OCI-LY7 (cell line): ENCODE data around the gene ALOX5. TPM values are rescaled to one million over a fixed set of nuclear protein-coding genes. Genes with fewer than 3 reads are reported as not detected.

Source experiments
- BruUV-seq: library from RNA; stranded (reverse); fragments of 400-500 nt; replicated peaks from 2 replicates; lab custom pipeline; 2021; lab: Mats Ljungman, UMichigan
- CTCF ChIA-PET: fragments of 300-600 bp; sonication (Branson Sonifier 250); formaldehyde crosslinking; loops from one replicate; lab custom pipeline; 2022; ENCODE audit warnings: antibody characterized with exemption; ENCODE audit not compliant: unreplicated experiment; lab: Charles Lee
- POLR2A ChIA-PET: fragments of 300-600 bp; sonication (Branson Sonifier 250); formaldehyde crosslinking; loops from one replicate; lab custom pipeline; 2022; ENCODE audit warnings: antibody characterized with exemption; lab: Charles Lee
- DNase-seq: peaks from one replicate; pipeline ENCODE4 v3.0.0-alpha.2; 2015; ENCODE audit warnings: low spot score
- H2AFZ ChIP-seq: fragments of 200-600 bp; sonication (generic), shearing (Covaris generic); 2 replicates; pipeline ENCODE4 v1.6.1; 2014; ENCODE audit warnings: mild to moderate bottlenecking, antibody characterized with exemption, low read length, moderate library complexity
- H3K27ac ChIP-seq: fragments of 200-600 bp; sonication (generic); 2 replicates; pipeline ENCODE4 v1.5.1; 2014; ENCODE audit warnings: mixed run types, low read depth, mild to moderate bottlenecking, moderate library complexity, low read length, inconsistent platforms; ENCODE audit not compliant: poor library complexity, severe bottlenecking
- H3K36me3 ChIP-seq: fragments of 200-600 bp; sonication (generic); 2 replicates; pipeline ENCODE4 v1.6.1; 2014; ENCODE audit warnings: mild to moderate bottlenecking, antibody characterized with exemption, low read length, moderate library complexity, mixed read lengths; ENCODE audit not compliant: insufficient read depth
- H3K4me1 ChIP-seq: fragments of 200-600 bp; sonication (generic); 2 replicates; pipeline ENCODE4 v1.5.1; 2014; ENCODE audit warnings: mild to moderate bottlenecking, low read length; ENCODE audit not compliant: insufficient read depth, poor library complexity, severe bottlenecking
- H3K4me2 ChIP-seq: fragments of 200-600 bp; sonication (generic); 2 replicates; pipeline ENCODE4 v1.6.1; 2014; ENCODE audit warnings: mild to moderate bottlenecking, low read length
- H3K4me3 ChIP-seq: fragments of 200-600 bp; sonication (generic); 2 replicates; pipeline ENCODE4 v1.5.1; 2014; ENCODE audit warnings: mild to moderate bottlenecking, low read depth, low read length; ENCODE audit not compliant: poor library complexity, severe bottlenecking
- H3K79me2 ChIP-seq: fragments of 200-600 bp; sonication (generic); 2 replicates; pipeline ENCODE4 v1.6.1; 2016; ENCODE audit warnings: low read depth, mild to moderate bottlenecking, low read length, moderate library complexity, mixed read lengths; ENCODE audit not compliant: insufficient read depth
- H3K9me2 ChIP-seq: fragments of 200-600 bp; sonication (generic); 2 replicates; pipeline ENCODE4 v1.6.1; 2016; ENCODE audit warnings: mild to moderate bottlenecking, low read length, mixed read lengths; ENCODE audit not compliant: insufficient read depth
- H3K9me3 ChIP-seq: fragments of 200-600 bp; sonication (generic); 2 replicates; pipeline ENCODE4 v1.6.1; 2014; ENCODE audit warnings: mild to moderate bottlenecking, mixed run types, low read length, mixed read lengths
- H4K20me1 ChIP-seq: fragments of 200-600 bp; sonication (generic); 2 replicates; pipeline ENCODE4 v1.6.1; 2014; ENCODE audit warnings: mild to moderate bottlenecking, antibody characterized with exemption, low read length, moderate library complexity, mixed read lengths; ENCODE audit not compliant: insufficient read depth
- CTCF ChIP-seq: fragments of 200-600 bp; sonication (generic); conservative IDR thresholded peaks from 2 replicates; pipeline ENCODE4 v1.5.1; 2014; ENCODE audit warnings: mild to moderate bottlenecking, antibody characterized with exemption, low read length, moderate library complexity, mixed read lengths
- EZH2phosphoT487 ChIP-seq: fragments of 200-600 bp; sonication (generic); IDR thresholded peaks from 2 replicates; pipeline ENCODE4 v1.6.1; 2018; ENCODE audit warnings: low read depth, borderline replicate concordance, mild to moderate bottlenecking, mixed run types, antibody characterized with exemption, low read length, moderate library complexity, mixed read lengths
- intact Hi-C: fragments of 100-400 bp; cut with micrococcal nuclease; formaldehyde crosslinking; loops from one replicate; pipeline ENCODE4 v1.10.0; 2022; ENCODE audit not compliant: unreplicated experiment
- total RNA-seq, 2 experiments: library from RNA; depleted of rRNA in 1 of 2; stranded (reverse); fragments of >200 nt in 1 of 2; shearing (Covaris generic) in 1 of 2; gene quantifications; 2 replicates each; pipeline ENCODE4 v1.2.3, GENCODE V29; 2014 to 2022

Gene ALOX5
- total RNA-seq, 2 experiments from 2014 or later: 139 to 164 TPM

- Histone ChIP-seq H3K9me2 (no peaks in the 10 kb centered on the region), H3K27ac (peak overlapping the region; percentile 98), H3K4me2 (peak overlapping the region; percentile 99), H3K4me3 (peak overlapping the region; percentile 89), H3K4me1 (peaks cover 63% of the 10 kb centered on the region), H3K79me2 (peaks cover 85% of the 10 kb centered on the region), H3K9me3 (no peaks in the 10 kb centered on the region), H4K20me1 (peaks cover 17% of the 10 kb centered on the region), H2AFZ (no peak overlapping the region; the same call in 1 of the 2 replicates), H3K36me3 (peaks cover 27% of the 10 kb centered on the region)
- peak; percentile 32 for DNase-seq
- BruUV-seq: TSS peak; percentile 38
- TF ChIP-seq EZH2phosphoT487: no peak
- TF ChIP-seq CTCF: no peak
- ChIA-PET POLR2A (interaction anchor here (0.6 to 3.3 kb wide), 6 partner anchors 14 to 289 kb away, joined by 3 to 31 read pairs (median 5); no protein-coding TSS in a partner anchor), CTCF (no interaction called here)
- intact Hi-C loops: loop anchor here (5.0 kb wide), 2 partner anchors 280 to 300 kb away; partner anchors contain the start of gene ZFAND4
Measured at GRCh38 chr10:45372251-45372951, 1.6 kb upstream of the ALOX5 start.

- intact Hi-C loops: loop anchor here (5.0 kb wide), 2 partner anchors 279 to 299 kb away; partner anchors contain the start of gene ZFAND4
- H4K20me1 ChIP-seq: peaks cover 24% of the 10 kb centered on the region
- H3K4me1 ChIP-seq: peaks cover 63% of the 10 kb centered on the region
- no peaks in the 10 kb centered on the region for H3K9me3 ChIP-seq
- H3K36me3 ChIP-seq: peaks cover 27% of the 10 kb centered on the region
- peaks cover 85% of the 10 kb centered on the region for H3K79me2 ChIP-seq
- POLR2A ChIA-PET: interaction anchor here (0.6 to 3.3 kb wide), 5 partner anchors 15 to 272 kb away, joined by 3 to 31 read pairs (median 4); no protein-coding TSS in a partner anchor
- peak overlapping the region; percentile 99 for H3K4me2 ChIP-seq
- peak overlapping the region; percentile 0; the same call in 1 of the 2 replicates for H2AFZ ChIP-seq
- TF ChIP-seq CTCF (no peak), EZH2phosphoT487 (no peak)
- H3K4me3 ChIP-seq: peak overlapping the region; percentile 89
- H3K27ac ChIP-seq: peak overlapping the region; percentile 98
- peak; percentile 75 for DNase-seq
- BruUV-seq: no TSS peak
- CTCF ChIA-PET: no interaction called here
- H3K9me2 ChIP-seq: no peaks in the 10 kb centered on the region
Measured at GRCh38 chr10:45373003-45373575, 927 bp upstream of the ALOX5 start.
